CMK (cell line): ENCODE results near the gene CTBP1.

Experiments
- DNase-seq: peaks from one replicate; pipeline ENCODE4 v3.0.0-alpha.2; 2010; ENCODE audit warnings: low read depth

CTBP1 gene

GRCh38 chr4:1283711-1284110 is 34.8 kb upstream of the CTBP1 start:
- no peak for DNase-seq

- no peak for DNase-seq
These were observed 30.3 kb upstream of the CTBP1 start for GRCh38 chr4:1279253-1279652.

- no peak for DNase-seq
These were observed 29.0 kb upstream of the CTBP1 start for GRCh38 chr4:1277667-1278665.

GRCh38 chr4:1276984-1277383 is 28.1 kb upstream of the CTBP1 start:
- no peak for DNase-seq

- DNase-seq: no peak
These were observed 25.9 kb upstream of the CTBP1 start for GRCh38 chr4:1274871-1275270.

- no peak for DNase-seq
These were observed 22.8 kb upstream of the CTBP1 start for GRCh38 chr4:1271686-1272085.

- no peak for DNase-seq
These were observed 20.3 kb upstream of the CTBP1 start for GRCh38 chr4:1269209-1269608.

GRCh38 chr4:1266881-1267763 is 18.2 kb upstream of the CTBP1 start:
- no peak for DNase-seq

- no peak for DNase-seq
These were observed 16.4 kb upstream of the CTBP1 start for GRCh38 chr4:1265351-1265750.

GRCh38 chr4:1264942-1265341 is 16.0 kb upstream of the CTBP1 start:
- DNase-seq: no peak

GRCh38 chr4:1261107-1261928 is 12.4 kb upstream of the CTBP1 start:
- DNase-seq: no peak

- DNase-seq: no peak
These were observed 11.6 kb upstream of the CTBP1 start for GRCh38 chr4:1260418-1261106.

GRCh38 chr4:1259966-1260365 is 11.0 kb upstream of the CTBP1 start:
- no peak for DNase-seq

- no peak for DNase-seq
These were observed 9.5 kb upstream of the CTBP1 start for GRCh38 chr4:1258457-1258856.

- no peak for DNase-seq
These were observed 6.8 kb upstream of the CTBP1 start for GRCh38 chr4:1255699-1256098.

GRCh38 chr4:1255151-1255550 is 6.2 kb upstream of the CTBP1 start:
- DNase-seq: no peak

- no peak for DNase-seq
These were observed 4.9 kb upstream of the CTBP1 start for GRCh38 chr4:1253831-1254230.

GRCh38 chr4:1252928-1253492 is 4.1 kb upstream of the CTBP1 start:
- no peak for DNase-seq

- no peak for DNase-seq
These were observed 2.8 kb upstream of the CTBP1 start for GRCh38 chr4:1251773-1252066.

- DNase-seq: no peak
These were observed 2.2 kb upstream of the CTBP1 start for GRCh38 chr4:1250921-1251772.

GRCh38 chr4:1250527-1250812 is 1.5 kb upstream of the CTBP1 start:
- no peak for DNase-seq
